A549 (cell line): ENCODE measurements around the gene NUDT9. TPM values are rescaled to one million over a fixed set of nuclear protein-coding genes. Genes with fewer than 3 reads are reported as not detected.
A peak's percentile ranks its signal among the peaks of the same experiment; 100 is the strongest.

Source experiments
- ATAC-seq, 2 experiments: fragments of 200-7000 bp in 1 of 2; fragments of >200 bp in 1 of 2; cut with Nextera tagmentation in 1 of 2; cut with Tn5 transposase in 1 of 2; 3 replicates each; pipeline versions ENCODE4 v1.8.0 to v1.9.1; 2018 to 2020; ENCODE audit warnings: mild to moderate bottlenecking in 1 of 2, moderate library complexity in 1 of 2
- CTCF ChIA-PET: fragments of 300-600 bp; sonication (Branson Sonifier 250); formaldehyde crosslinking; extraction: SDS; loops from one replicate; lab custom pipeline; 2021; ENCODE audit warnings: antibody characterized with exemption, inconsistent platforms; lab: Yijun Ruan, JAX
- POLR2A ChIA-PET: fragments of 350-600 bp; formaldehyde crosslinking; extraction: SDS; loops from one replicate; lab custom pipeline; 2021; ENCODE audit warnings: antibody characterized with exemption, inconsistent platforms; lab: Yijun Ruan, JAX
- DNase-seq, 2 experiments: peaks; one replicate each; pipeline versions ENCODE4 v3.0.0 to v3.0.0-alpha.2; 2011 to 2016; ENCODE audit warnings: low read depth in 1 of 2, low spot score in 1 of 2
- FAIRE-seq: peaks from 2 replicates; lab custom pipeline; 2011; peaks lifted over from hg19 to GRCh38; lab: Jason Lieb, UNC
- H3K27ac ChIP-seq, 2 experiments: fragments of >200 bp; sonication (Bioruptor Twin); formaldehyde crosslinking; 3 replicates each; pipeline ENCODE4 v1.5.1; 2016 to 2017
- H3K4me1 ChIP-seq: fragments of >200 bp; sonication (Bioruptor Twin); formaldehyde crosslinking; 3 replicates; pipeline ENCODE4 v1.6.1; 2016
- H3K4me2 ChIP-seq: fragments of >200 bp; sonication (Bioruptor Twin); formaldehyde crosslinking; 3 replicates; pipeline ENCODE4 v1.6.1; 2016
- H3K4me3 ChIP-seq: fragments of >200 bp; sonication (Bioruptor Twin); formaldehyde crosslinking; 3 replicates; pipeline ENCODE4 v1.5.1; 2016
- H3K9me3 ChIP-seq: fragments of >200 bp; sonication (Bioruptor Twin); formaldehyde crosslinking; 3 replicates; pipeline ENCODE4 v1.6.1; 2016
- BCL3 ChIP-seq: fragments of >200 bp; sonication (Bioruptor Twin); formaldehyde crosslinking; IDR thresholded peaks from 3 replicates; pipeline ENCODE4 v1.6.1; 2016
- BHLHE40 ChIP-seq: IDR thresholded peaks from 2 replicates; pipeline ENCODE4 v1.6.1; 2012; ENCODE audit warnings: low read depth, low read length, inconsistent platforms
- CHD4 ChIP-seq: fragments of 200-600 bp; sonication (generic); IDR thresholded peaks from 2 replicates; pipeline ENCODE4 v1.6.1; 2016; ENCODE audit warnings: antibody characterized with exemption, mild to moderate bottlenecking, borderline replicate concordance
- CTCF ChIP-seq: fragments of >200 bp; sonication (Bioruptor Twin); formaldehyde crosslinking; IDR thresholded peaks from 3 replicates; pipeline ENCODE4 v1.5.1; 2016
- E2F6 ChIP-seq: IDR thresholded peaks from 2 replicates; pipeline ENCODE4 v1.6.1; 2012; ENCODE audit warnings: low read depth, borderline replicate concordance
- FOSL2 ChIP-seq, 2 experiments: fragments of 450-650 bp in 1 of 2; fragments of >200 bp in 1 of 2; sonication (Bioruptor Twin) in 1 of 2; formaldehyde crosslinking; IDR thresholded peaks; 2 replicates each; pipeline versions ENCODE4 v1.5.0 to v1.6.1; 2016 to 2020; ENCODE audit warnings: mild to moderate bottlenecking in 1 of 2, moderate library complexity in 1 of 2
- GATA3 ChIP-seq: IDR thresholded peaks from 2 replicates; pipeline ENCODE4 v1.6.1; 2012; ENCODE audit warnings: borderline replicate concordance
- HOXA7 ChIP-seq: fragments of 250-450 bp; sonication (Bioruptor Pico); IDR thresholded peaks from 2 replicates; pipeline ENCODE4 v1.5.0; 2020; ENCODE audit warnings: mild to moderate bottlenecking, moderate library complexity
- HOXB5 ChIP-seq: fragments of 250-450 bp; sonication (Bioruptor Pico); IDR thresholded peaks from 2 replicates; pipeline ENCODE4 v1.5.0; 2020; ENCODE audit warnings: mild to moderate bottlenecking, moderate library complexity
- JUN ChIP-seq, 2 experiments: fragments of >200 bp; sonication (Bioruptor Twin); formaldehyde crosslinking; IDR thresholded peaks; 2 replicates in 1 of 2; 3 replicates in 1 of 2; pipeline ENCODE4 v1.6.1; 2016 to 2017
- JUNB ChIP-seq: fragments of >200 bp; sonication (Bioruptor Twin); formaldehyde crosslinking; IDR thresholded peaks from 2 replicates; pipeline ENCODE4 v1.6.1; 2016
- MAX ChIP-seq: IDR thresholded peaks from 2 replicates; pipeline ENCODE4 v1.6.1; 2012
- MAZ ChIP-seq: fragments of 150-350 bp; IDR thresholded peaks from 2 replicates; pipeline ENCODE4 v1.6.1; 2014; ENCODE audit warnings: antibody characterized with exemption, low read depth, low read length, borderline replicate concordance
- PHF8 ChIP-seq: fragments of 200-600 bp; sonication (generic); IDR thresholded peaks from 2 replicates; pipeline ENCODE4 v1.6.1; 2016; ENCODE audit warnings: low read depth, mild to moderate bottlenecking, antibody characterized with exemption, moderate library complexity, borderline replicate concordance
- POLR2A ChIP-seq: IDR thresholded peaks from 2 replicates; pipeline ENCODE4 v1.6.1; 2012; ENCODE audit warnings: mild to moderate bottlenecking, low read length
- RAD21 ChIP-seq, 2 experiments: fragments of >200 bp in 1 of 2; sonication (Bioruptor Twin) in 1 of 2; formaldehyde crosslinking in 1 of 2; IDR thresholded peaks in 1 of 2; conservative IDR thresholded peaks in 1 of 2; 2 replicates in 1 of 2; 3 replicates in 1 of 2; pipeline ENCODE4 v1.6.1; 2012 to 2018; ENCODE audit warnings: inconsistent platforms in 1 of 2
- RFX5 ChIP-seq: fragments of 450-650 bp; IDR thresholded peaks from 2 replicates; pipeline ENCODE4 v1.7.1; 2014; ENCODE audit warnings: antibody characterized with exemption, mild to moderate bottlenecking, moderate library complexity
- SMC3 ChIP-seq: fragments of >200 bp; sonication (Bioruptor Twin); formaldehyde crosslinking; IDR thresholded peaks from 3 replicates; pipeline ENCODE4 v1.6.1; 2018; ENCODE audit warnings: inconsistent platforms
- TP53 ChIP-seq: fragments of 250-450 bp; sonication (Bioruptor Pico); IDR thresholded peaks from 2 replicates; pipeline ENCODE4 v1.5.0; 2021; ENCODE audit warnings: mild to moderate bottlenecking, moderate library complexity
- USF2 ChIP-seq: fragments of 450-650 bp; IDR thresholded peaks from 2 replicates; pipeline ENCODE4 v1.6.1; 2014; ENCODE audit warnings: antibody characterized with exemption
- ZFP36 ChIP-seq: fragments of 450-650 bp; IDR thresholded peaks from 2 replicates; pipeline ENCODE4 v1.6.1; 2014; ENCODE audit warnings: borderline replicate concordance; ENCODE audit not compliant: partially characterized antibody
- WGBS: methylation state at CpG from one replicate; pipeline ENCODE4 v1.1.6; 2017; ENCODE audit errors: missing lambda C conversion rate; 5-methylcytosine and 5-hydroxymethylcytosine counted together
- polyA minus RNA-seq: library from RNA; depleted of rRNA, polyadenylated mRNA; stranded (reverse); fragments of >200 nt; gene quantifications from 2 replicates; pipeline ENCODE4 v1.2.3, GENCODE V29; 2011; rRNA and poly(A)+ RNA removed
- polyA plus RNA-seq, 4 experiments: library from polyadenylated mRNA; depleted of rRNA in 3 of 4; stranded (reverse); fragments of >200 nt; fragmentation: RNase III in 1 of 4; extraction: RNeasy Plus Mini Kit Qiagen cat#74134 plus additional on column Dnase treatment in 1 of 4; gene quantifications; 2 replicates in 3 of 4; 3 replicates in 1 of 4; pipeline ENCODE4 v1.2.3, GENCODE V29; 2011 to 2017

The NUDT9 gene
- 29.9 and 44.0 TPM in 2 replicates for polyA plus RNA-seq (2011; rRNA removed)
- polyA plus RNA-seq (2012; cell fraction: cytosol; rRNA removed) = 13.1 and 15.0 TPM in 2 replicates
- polyA plus RNA-seq (2012; cell fraction: nucleus; rRNA removed) = 11.9 and 12.4 TPM in 2 replicates
- polyA plus RNA-seq (2017; fragmentation: RNase III; extraction: RNeasy Plus Mini Kit Qiagen cat#74134 plus additional on column Dnase treatment) = 35.8 to 37.3 TPM (median 36.7 TPM) in 3 replicates
- polyA minus RNA-seq = 7.4 and 12.4 TPM in 2 replicates

- ATAC-seq (peak; percentile 94 to 97), FAIRE-seq (no peak), DNase-seq (peak; percentile 81 to 95)
- no peaks in the 10 kb centered on the region for H3K9me3 ChIP-seq
- CTCF ChIA-PET = interaction anchor here (0.9 to 1.9 kb wide), 3 partner anchors 26 to 50 kb away, joined by 3 to 9 read pairs (median 3); no protein-coding TSS in a partner anchor
- peak within 1 kb of the TSS; percentile 84 for H3K4me3 ChIP-seq
- peak within 1 kb of the TSS; percentile 95 for H3K4me2 ChIP-seq
- POLR2A ChIA-PET = interaction anchor here (1.2 to 2.2 kb wide), 5 partner anchors 11 to 47 kb away, joined by 3 to 28 read pairs (median 5); partner anchors contain the start of gene HSD17B11
- WGBS = 1% methylated on average over 46 of the region's 58 CpGs
- no peak for TF ChIP-seq MAZ
- peak; percentile 78; the same call in 1 of the 2 replicates for TF ChIP-seq E2F6
- TF ChIP-seq BCL3 = 0 out of 3 replicates have a peak, but pooled peaks have one; percentile 18
- TF ChIP-seq USF2 = peak; percentile 88
- no peak for TF ChIP-seq ZFP36
- no peak for TF ChIP-seq HOXA7 (CRISPR knock-in tag)
- TF ChIP-seq JUN (IDR thresholded peaks at IDR 0.05) = peak; percentile 62 to 78; a peak in 3 of 5 replicates
- TF ChIP-seq GATA3 = peak; percentile 51; the same call in 1 of the 2 replicates
- peak; percentile 69 for TF ChIP-seq BHLHE40
- TF ChIP-seq JUNB = no peak
- TF ChIP-seq HOXB5 (CRISPR knock-in tag) = 0 out of 2 replicates have a peak, but pooled peaks have one; percentile 59
- TF ChIP-seq FOSL2 (IDR thresholded peaks at IDR 0.05) = no peak
- TF ChIP-seq FOSL2 (CRISPR knock-in tag; IDR thresholded peaks at IDR 0.05) = no peak
- TF ChIP-seq POLR2A = peak; percentile 52
- peak; percentile 94 for TF ChIP-seq MAX
- TF ChIP-seq RFX5 = peak; percentile 21; the same call in 1 of the 2 replicates
- peaks cover 42% of the 10 kb centered on the region for H3K4me1 ChIP-seq
- H3K27ac ChIP-seq = peak within 1 kb of the TSS; percentile 90 to 95
These were observed at the start of gene NUDT9 for GRCh38 chr4:87422104-87423052. TSS of gene NUDT9 (plus strand) at chr4:87422573. CDS start at chr4:87422906, 333 bp downstream.

GRCh38 chr4:87375719-87376291, 46.6 kb upstream of the NUDT9 start:
- H3K27ac ChIP-seq = no peak overlapping the region
- FAIRE-seq (no peak), ATAC-seq (peak; percentile 47 to 72; a peak in 3 of 6 replicates), DNase-seq (peak in 1 of 2 experiments; percentile 72)
- no peak overlapping the region for H3K4me3 ChIP-seq
- ChIA-PET CTCF (interaction anchor here (0.6 to 4.5 kb wide), 26 partner anchors 9 to 1051 kb away, joined by 3 to 22 read pairs (median 4); partner anchors contain the start of genes HSD17B11 and NUDT9), POLR2A (interaction anchor here (1.0 kb wide), 2 partner anchors 47 to 82 kb away, joined by 3 read pairs; partner anchors contain the start of gene NUDT9)
- 37% methylated on average over 4 of the region's 4 CpGs for WGBS
- H3K9me3 ChIP-seq = no peaks in the 10 kb centered on the region
- H3K4me1 ChIP-seq = peaks cover 17% of the 10 kb centered on the region
- H3K4me2 ChIP-seq = 0 out of 3 replicates have a peak overlapping the region, but pooled peaks have one; percentile 37
- TF ChIP-seq TP53 = no peak
- peak; percentile 58 for TF ChIP-seq SMC3
- no peak for TF ChIP-seq CHD4
- TF ChIP-seq JUN (IDR thresholded peaks at IDR 0.05) = no peak
- peak; percentile 63 to 66 for TF ChIP-seq RAD21 (conservative IDR thresholded peaks at IDR 0.05 in 1 of 2, IDR thresholded peaks at IDR 0.05 in 1 of 2)
- peak; percentile 54 for TF ChIP-seq CTCF
- TF ChIP-seq USF2 = no peak
- no peak for TF ChIP-seq PHF8
